Neural cell (in vitro differentiated cells): ENCODE measurements around the gene LDLRAD3. TPM values are rescaled to one million over a fixed set of nuclear protein-coding genes. Genes with fewer than 3 reads are reported as not detected.

Experiments
- H2AFZ ChIP-seq: fragments of 200-600, 300-800 bp; sonication (generic), shearing (Covaris generic); 2 replicates; pipeline ENCODE4 v1.6.0; 2014; ENCODE audit warnings: low read depth, mild to moderate bottlenecking, antibody characterized with exemption, low read length, moderate library complexity
- H3F3A ChIP-seq: fragments of 200-600 bp; shearing (Covaris generic); 2 replicates; pipeline ENCODE4 v1.6.1; 2016; ENCODE audit warnings: mild to moderate bottlenecking, moderate library complexity, mixed read lengths, antibody characterized with exemption, low read length; ENCODE audit not compliant: insufficient read depth, poor library complexity, severe bottlenecking
- H3K27ac ChIP-seq: fragments of 200-600, 300-800 bp; sonication (generic), shearing (Covaris generic); 2 replicates; pipeline ENCODE4 v1.5.1; 2014; ENCODE audit warnings: mild to moderate bottlenecking, low read length, moderate library complexity
- H3K27me3 ChIP-seq: fragments of 300-800, 200-600 bp; sonication (generic), shearing (Covaris generic); 2 replicates; pipeline ENCODE4 v1.6.0; 2014; ENCODE audit warnings: mild to moderate bottlenecking, low read depth, low read length, moderate library complexity; ENCODE audit not compliant: insufficient read depth
- H3K36me3 ChIP-seq: fragments of 300-800, 200-600 bp; sonication (generic), shearing (Covaris generic); 2 replicates; pipeline ENCODE4 v1.5.1; 2014; ENCODE audit warnings: mild to moderate bottlenecking, antibody characterized with exemption, low read length, moderate library complexity; ENCODE audit not compliant: insufficient read depth
- H3K4me2 ChIP-seq: fragments of 300-800, 200-600 bp; sonication (generic), shearing (Covaris generic); 2 replicates; pipeline ENCODE4 v1.6.0; 2014; ENCODE audit warnings: mild to moderate bottlenecking, low read length
- H3K4me3 ChIP-seq: fragments of 300-800, 200-600 bp; sonication (generic), shearing (Covaris generic); 2 replicates; pipeline ENCODE4 v1.5.1; 2014; ENCODE audit warnings: mild to moderate bottlenecking, low read length, moderate library complexity
- H3K79me2 ChIP-seq: fragments of 200-600 bp; shearing (Covaris generic); replicated peaks from 2 replicates; pipeline ENCODE4 v1.6.0; 2014; ENCODE audit warnings: mild to moderate bottlenecking, low read length, moderate library complexity; ENCODE audit not compliant: insufficient read depth
- H3K9ac ChIP-seq: fragments of 300-800, 200-600 bp; sonication (generic), shearing (Covaris generic); 2 replicates; pipeline ENCODE4 v1.6.1; 2016; ENCODE audit warnings: mild to moderate bottlenecking, low read length, mixed read lengths
- H3K9me2 ChIP-seq: fragments of 200-600 bp; shearing (Covaris generic); 2 replicates; pipeline ENCODE4 v1.6.1; 2016; ENCODE audit warnings: mild to moderate bottlenecking, low read length, mixed read lengths; ENCODE audit not compliant: insufficient read depth
- H3K9me3 ChIP-seq: fragments of 200-600, 300-800 bp; sonication (generic), shearing (Covaris generic); 2 replicates; pipeline ENCODE4 v1.6.1; 2016; ENCODE audit warnings: mild to moderate bottlenecking, mixed run types, low read length, moderate library complexity, mixed read lengths
- H4K20me1 ChIP-seq: fragments of 200-600 bp; shearing (Covaris generic); 2 replicates; pipeline ENCODE4 v1.6.1; 2016; ENCODE audit warnings: mild to moderate bottlenecking, mixed run types; ENCODE audit not compliant: insufficient read depth
- EP300 ChIP-seq: fragments of 450-650 bp; conservative IDR thresholded peaks from 2 replicates; pipeline ENCODE4 v1.6.1; 2014; ENCODE audit warnings: antibody characterized with exemption, mild to moderate bottlenecking, moderate library complexity; ENCODE audit not compliant: poor library complexity, severe bottlenecking
- EZH2 ChIP-seq: fragments of 200-600, 300-800 bp; shearing (Covaris generic), sonication (generic); IDR thresholded peaks from 2 replicates; pipeline ENCODE4 v1.6.1; 2014; ENCODE audit warnings: antibody characterized with exemption, low read length, borderline replicate concordance, mild to moderate bottlenecking; ENCODE audit not compliant: insufficient read depth, poor library complexity, severe bottlenecking
- MXI1 ChIP-seq: fragments of 450-650 bp; conservative IDR thresholded peaks from 2 replicates; pipeline ENCODE4 v1.6.1; 2014; ENCODE audit warnings: antibody characterized with exemption, mild to moderate bottlenecking; ENCODE audit not compliant: poor library complexity, severe bottlenecking
- POLR2AphosphoS5 ChIP-seq: IDR thresholded peaks from 2 replicates; pipeline ENCODE4 v1.6.1; 2012
- RAD21 ChIP-seq: fragments of 450-650 bp; conservative IDR thresholded peaks from 2 replicates; pipeline ENCODE4 v1.6.1; 2014; ENCODE audit warnings: antibody characterized with exemption, mild to moderate bottlenecking, moderate library complexity
- SMC3 ChIP-seq: fragments of 450-650 bp; conservative IDR thresholded peaks from 2 replicates; pipeline ENCODE4 v1.6.1; 2014; ENCODE audit warnings: antibody characterized with exemption, mild to moderate bottlenecking, moderate library complexity; ENCODE audit not compliant: poor library complexity
- TAF1 ChIP-seq: IDR thresholded peaks from 2 replicates; pipeline ENCODE4 v1.6.1; 2012; ENCODE audit warnings: low read depth
- polyA plus RNA-seq: library from polyadenylated mRNA; depleted of rRNA; stranded (reverse); fragments of >200 nt; gene quantifications from 2 replicates; pipeline ENCODE4 v1.2.3, GENCODE V29; 2014
- TF ChIP-seq, protein P1 (sequence below): fragments of 450-650 bp; IDR thresholded peaks from 2 replicates; pipeline ENCODE4 v1.5.1; 2014; ENCODE audit warnings: antibody characterized with exemption, mild to moderate bottlenecking, moderate library complexity; ENCODE audit not compliant: poor library complexity, severe bottlenecking
- TF ChIP-seq, protein P2 (sequence below): IDR thresholded peaks from 2 replicates; pipeline ENCODE4 v1.6.1; 2012; ENCODE audit warnings: borderline replicate concordance

The LDLRAD3 gene
- polyA plus RNA-seq, 1 donor from 2014 or later = 3.5 TPM

DNA sequence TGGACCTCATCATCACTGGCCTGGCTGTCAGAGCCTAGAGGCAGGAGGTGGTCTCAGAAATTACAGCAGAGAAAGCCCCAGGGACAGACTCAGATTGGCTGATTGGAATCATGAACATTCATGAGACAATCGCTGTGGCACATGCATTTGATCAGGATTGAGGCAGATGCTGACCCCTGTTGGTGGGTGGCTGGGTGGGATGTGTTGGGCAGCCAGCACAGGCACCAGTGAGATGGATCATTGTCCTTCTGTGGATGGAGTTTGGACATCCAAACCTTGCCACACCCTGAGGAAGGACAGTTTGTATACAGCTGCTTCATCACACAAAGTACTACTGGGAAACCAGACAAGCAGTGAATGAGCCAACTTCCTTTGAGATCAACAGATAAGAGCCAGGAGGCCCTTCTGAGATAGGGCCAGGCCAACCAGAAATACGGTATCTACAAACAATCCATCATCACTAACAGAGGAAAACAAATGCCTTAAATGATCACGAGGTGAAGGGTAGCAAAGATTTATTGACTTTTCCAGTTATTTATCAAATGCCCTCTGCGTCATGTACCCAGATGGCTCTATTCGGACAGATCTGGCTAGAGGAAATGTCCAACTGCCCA is 328.0 kb downstream of the LDLRAD3 start:
- Histone ChIP-seq H3F3A (no peaks in the 10 kb centered on the region), H3K27ac (peak overlapping the region; percentile 74), H3K9me3 (no peaks in the 10 kb centered on the region)

DNA sequence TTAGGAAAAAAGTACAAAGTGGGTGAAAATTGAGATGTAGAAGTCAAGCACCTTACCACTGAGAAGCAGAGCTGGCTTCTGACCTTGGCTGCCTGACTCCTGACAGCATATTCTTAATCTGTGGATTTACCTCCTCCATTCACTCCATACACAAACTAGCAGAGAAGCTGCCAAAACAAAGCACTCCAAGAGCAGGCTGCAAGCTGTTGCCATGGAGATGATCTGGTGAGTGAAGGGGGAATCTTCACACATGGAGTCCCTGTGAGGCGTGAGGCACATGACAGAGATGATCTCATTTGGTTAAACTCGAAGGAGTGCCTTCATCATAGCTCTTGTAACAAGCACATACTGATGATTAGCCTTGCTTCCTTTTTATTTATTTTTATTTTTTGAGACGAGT is 329.2 kb downstream of the LDLRAD3 start:
- peak overlapping the region; percentile 28 for H3K4me3 ChIP-seq
- H3K27me3 ChIP-seq = no peaks in the 10 kb centered on the region
- no peak for TF ChIP-seq RAD21
- TF ChIP-seq, protein P1, sequence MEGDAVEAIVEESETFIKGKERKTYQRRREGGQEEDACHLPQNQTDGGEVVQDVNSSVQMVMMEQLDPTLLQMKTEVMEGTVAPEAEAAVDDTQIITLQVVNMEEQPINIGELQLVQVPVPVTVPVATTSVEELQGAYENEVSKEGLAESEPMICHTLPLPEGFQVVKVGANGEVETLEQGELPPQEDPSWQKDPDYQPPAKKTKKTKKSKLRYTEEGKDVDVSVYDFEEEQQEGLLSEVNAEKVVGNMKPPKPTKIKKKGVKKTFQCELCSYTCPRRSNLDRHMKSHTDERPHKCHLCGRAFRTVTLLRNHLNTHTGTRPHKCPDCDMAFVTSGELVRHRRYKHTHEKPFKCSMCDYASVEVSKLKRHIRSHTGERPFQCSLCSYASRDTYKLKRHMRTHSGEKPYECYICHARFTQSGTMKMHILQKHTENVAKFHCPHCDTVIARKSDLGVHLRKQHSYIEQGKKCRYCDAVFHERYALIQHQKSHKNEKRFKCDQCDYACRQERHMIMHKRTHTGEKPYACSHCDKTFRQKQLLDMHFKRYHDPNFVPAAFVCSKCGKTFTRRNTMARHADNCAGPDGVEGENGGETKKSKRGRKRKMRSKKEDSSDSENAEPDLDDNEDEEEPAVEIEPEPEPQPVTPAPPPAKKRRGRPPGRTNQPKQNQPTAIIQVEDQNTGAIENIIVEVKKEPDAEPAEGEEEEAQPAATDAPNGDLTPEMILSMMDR = no peak
- peak; percentile 11 for TF ChIP-seq SMC3
- peak; percentile 29 for TF ChIP-seq MXI1
- TF ChIP-seq, protein P2, sequence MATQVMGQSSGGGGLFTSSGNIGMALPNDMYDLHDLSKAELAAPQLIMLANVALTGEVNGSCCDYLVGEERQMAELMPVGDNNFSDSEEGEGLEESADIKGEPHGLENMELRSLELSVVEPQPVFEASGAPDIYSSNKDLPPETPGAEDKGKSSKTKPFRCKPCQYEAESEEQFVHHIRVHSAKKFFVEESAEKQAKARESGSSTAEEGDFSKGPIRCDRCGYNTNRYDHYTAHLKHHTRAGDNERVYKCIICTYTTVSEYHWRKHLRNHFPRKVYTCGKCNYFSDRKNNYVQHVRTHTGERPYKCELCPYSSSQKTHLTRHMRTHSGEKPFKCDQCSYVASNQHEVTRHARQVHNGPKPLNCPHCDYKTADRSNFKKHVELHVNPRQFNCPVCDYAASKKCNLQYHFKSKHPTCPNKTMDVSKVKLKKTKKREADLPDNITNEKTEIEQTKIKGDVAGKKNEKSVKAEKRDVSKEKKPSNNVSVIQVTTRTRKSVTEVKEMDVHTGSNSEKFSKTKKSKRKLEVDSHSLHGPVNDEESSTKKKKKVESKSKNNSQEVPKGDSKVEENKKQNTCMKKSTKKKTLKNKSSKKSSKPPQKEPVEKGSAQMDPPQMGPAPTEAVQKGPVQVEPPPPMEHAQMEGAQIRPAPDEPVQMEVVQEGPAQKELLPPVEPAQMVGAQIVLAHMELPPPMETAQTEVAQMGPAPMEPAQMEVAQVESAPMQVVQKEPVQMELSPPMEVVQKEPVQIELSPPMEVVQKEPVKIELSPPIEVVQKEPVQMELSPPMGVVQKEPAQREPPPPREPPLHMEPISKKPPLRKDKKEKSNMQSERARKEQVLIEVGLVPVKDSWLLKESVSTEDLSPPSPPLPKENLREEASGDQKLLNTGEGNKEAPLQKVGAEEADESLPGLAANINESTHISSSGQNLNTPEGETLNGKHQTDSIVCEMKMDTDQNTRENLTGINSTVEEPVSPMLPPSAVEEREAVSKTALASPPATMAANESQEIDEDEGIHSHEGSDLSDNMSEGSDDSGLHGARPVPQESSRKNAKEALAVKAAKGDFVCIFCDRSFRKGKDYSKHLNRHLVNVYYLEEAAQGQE = no peak
- peak; percentile 75 for TF ChIP-seq EP300
- TF ChIP-seq EZH2 = no peak
- no peak for TF ChIP-seq TAF1
- peak; percentile 60 for TF ChIP-seq POLR2AphosphoS5
- no peaks in the 10 kb centered on the region for H3K9me2 ChIP-seq
- peak overlapping the region; percentile 74 for H3K27ac ChIP-seq
- no peaks in the 10 kb centered on the region for H4K20me1 ChIP-seq
- peaks cover 18% of the 10 kb centered on the region for H3K36me3 ChIP-seq
- no peaks in the 10 kb centered on the region for H3F3A ChIP-seq
- no peak overlapping the region for H3K4me2 ChIP-seq
- no peak overlapping the region for H2AFZ ChIP-seq
- H3K9ac ChIP-seq = no peak overlapping the region
- no peaks in the 10 kb centered on the region for H3K79me2 ChIP-seq
- H3K9me3 ChIP-seq = no peaks in the 10 kb centered on the region

More for the DNA sequence above, 328.0 kb downstream of the LDLRAD3 start:
- no peaks in the 10 kb centered on the region for H3K9me2 ChIP-seq
- H3K27me3 ChIP-seq = no peaks in the 10 kb centered on the region
- H3K9ac ChIP-seq = no peak overlapping the region
- no peak overlapping the region for H2AFZ ChIP-seq
- H3K4me3 ChIP-seq = no peak overlapping the region
- no peak overlapping the region for H3K4me2 ChIP-seq
- H4K20me1 ChIP-seq = no peaks in the 10 kb centered on the region
- no peaks in the 10 kb centered on the region for H3K79me2 ChIP-seq
- no peak for TF ChIP-seq SMC3
- TF ChIP-seq POLR2AphosphoS5 = no peak
- TF ChIP-seq EP300 = no peak
- TF ChIP-seq MXI1 = no peak
- TF ChIP-seq, protein P1 = no peak
- TF ChIP-seq TAF1 = no peak
- TF ChIP-seq, protein P2 = no peak
- TF ChIP-seq RAD21 = no peak
- no peak for TF ChIP-seq EZH2
- H3K36me3 ChIP-seq = peaks cover 17% of the 10 kb centered on the region
